Stimulated activated CD4-positive, alpha-beta T cell treated with anti-CD3 and anti-CD28 coated beads, Interleukin-4, amount 100 ng/mL, for 24 hours (primary cell): Measurements from ENCODE around the gene DBT.

Experiments
- DNase-seq: peaks from one replicate; pipeline ENCODE4 v3.0.0-alpha.2; 2020

The DBT gene

DNA sequence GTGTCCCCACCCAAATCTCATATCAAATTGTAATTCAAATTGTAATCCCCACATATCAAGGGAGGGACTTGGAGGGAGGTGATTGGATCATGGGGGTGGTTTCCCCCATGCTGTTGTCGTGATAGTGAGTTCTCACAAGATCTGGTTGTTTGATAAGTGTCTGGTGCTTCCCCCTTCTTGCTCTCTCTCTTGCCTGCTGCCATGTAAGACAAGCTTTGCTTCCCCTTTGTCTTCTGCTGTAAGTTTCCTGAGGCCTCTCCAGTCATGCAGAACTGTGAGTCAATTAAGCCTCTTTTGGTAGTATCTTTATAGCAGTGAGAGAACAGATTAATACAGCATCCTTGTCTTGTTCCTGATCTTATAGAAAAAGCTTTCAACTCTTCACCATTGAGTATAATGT is 65.1 kb downstream of the DBT start:
- no peak for DNase-seq

DNA sequence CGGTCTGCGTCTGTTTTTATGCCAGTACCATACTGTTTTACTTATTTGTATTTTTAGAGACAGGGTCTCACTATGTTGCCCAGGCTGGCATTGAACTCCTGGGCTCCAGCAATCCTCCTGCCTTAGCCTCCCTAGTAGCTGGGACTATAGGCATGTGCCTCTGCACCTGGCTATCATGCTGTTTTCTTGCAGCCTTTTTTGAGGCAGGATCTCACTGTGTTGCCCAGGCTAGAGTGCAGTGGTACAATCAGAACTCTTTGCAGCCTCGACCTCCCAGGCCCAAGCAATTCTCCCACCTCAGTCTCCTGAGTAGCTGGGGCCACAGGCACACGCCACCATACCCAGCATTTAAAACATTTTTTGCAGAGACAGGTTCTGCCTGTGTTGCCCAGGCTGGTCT is 66.3 kb downstream of the DBT start:
- DNase-seq: no peak

DNA sequence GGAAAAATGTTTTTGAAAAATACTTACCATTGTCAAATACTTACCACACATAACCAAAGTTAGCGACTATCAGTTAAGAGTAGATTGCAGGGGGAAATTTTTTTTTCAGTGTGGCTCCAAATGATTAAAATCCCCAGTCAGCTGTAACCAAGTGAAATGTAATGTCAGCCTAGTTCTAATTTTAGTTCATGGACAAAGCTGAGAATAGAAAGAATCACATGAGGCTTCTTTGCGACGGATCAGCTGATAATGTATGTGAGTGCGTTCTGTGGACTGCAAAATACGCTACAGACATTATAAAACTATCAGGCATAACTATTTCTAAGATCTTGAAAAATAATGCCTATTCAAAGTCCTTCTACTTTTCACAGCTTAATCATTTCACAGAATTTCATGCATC is 71.5 kb downstream of the DBT start, which contains the start of gene LRRC39:
Gene LRRC39, minus strand, starts transcription at position 166 of the 400 bp plus-strand sequence. CDS start 9,740 bp downstream, outside the sequence.
- no peak for DNase-seq

DNA sequence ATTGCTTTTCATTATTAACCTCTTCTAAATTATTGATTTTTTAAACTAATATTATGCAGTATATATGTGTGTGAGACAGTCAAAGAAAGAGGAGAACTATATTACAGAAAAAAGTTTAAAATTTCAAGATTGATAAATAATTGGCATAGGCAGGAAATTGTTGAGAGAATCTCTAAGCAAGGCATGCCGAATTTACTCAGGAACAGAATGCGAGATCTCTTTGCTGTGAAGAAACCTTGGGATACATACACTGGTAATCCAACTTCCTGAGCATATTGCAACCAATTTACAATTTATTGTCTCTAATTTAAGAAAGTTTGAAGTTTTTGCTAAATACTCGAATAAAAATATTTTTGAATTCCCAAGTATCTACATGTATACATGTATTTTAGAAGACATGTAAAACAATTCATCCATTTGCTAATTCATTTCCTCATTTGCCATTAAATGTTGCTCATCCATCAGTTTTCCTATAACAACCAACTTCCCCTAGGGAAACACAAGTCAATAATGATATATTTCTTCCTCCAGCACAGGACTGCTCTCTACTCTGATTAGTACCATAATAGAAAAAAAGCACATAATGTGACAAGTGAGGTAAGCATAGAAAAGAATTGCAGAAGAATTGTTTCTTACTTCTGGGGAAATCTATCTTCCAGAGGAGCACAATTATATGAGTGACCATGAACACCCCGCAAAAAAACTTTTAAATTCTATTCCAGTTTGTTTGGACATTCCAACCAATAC is 72.2 kb downstream of the DBT start:
- no peak for DNase-seq

DNA sequence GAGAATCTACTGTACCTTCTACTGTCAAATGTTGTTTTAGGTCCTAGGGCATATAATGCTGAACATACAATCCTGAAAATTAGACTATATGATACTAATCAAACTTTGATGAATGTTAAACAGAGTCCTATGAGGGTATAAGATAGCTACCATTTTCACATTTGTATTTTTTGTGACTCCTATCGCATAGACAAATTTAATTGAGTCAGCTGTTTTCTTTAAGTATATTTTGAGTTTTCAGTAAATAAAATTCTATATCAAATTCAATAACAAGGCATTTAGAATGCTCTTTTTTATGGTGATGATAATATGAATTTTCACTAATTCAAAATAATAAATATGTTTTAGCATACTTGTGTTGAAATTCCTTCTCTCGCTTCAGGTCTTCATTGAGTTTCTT is 81.6 kb downstream of the DBT start:
- DNase-seq: no peak

DNA sequence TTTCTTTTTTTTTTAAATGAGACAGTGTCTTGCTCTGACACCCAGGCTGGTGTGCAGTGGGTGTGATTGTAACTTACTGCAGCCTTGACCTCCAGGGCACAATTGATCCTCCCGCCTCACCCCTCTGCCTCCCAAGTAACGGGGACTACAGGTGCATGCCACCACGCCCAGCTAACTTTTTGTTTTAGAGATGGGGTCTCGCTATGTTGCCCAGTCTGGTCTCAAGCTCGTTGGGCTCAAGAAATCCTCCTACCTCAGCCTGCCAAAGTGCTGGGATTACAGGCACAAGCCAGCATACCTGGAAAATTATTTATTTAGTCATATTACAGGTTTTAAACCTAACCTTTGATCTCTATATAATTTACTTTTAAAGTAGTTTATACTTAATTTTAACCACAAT is 84.9 kb downstream of the DBT start:
- no peak for DNase-seq

DNA sequence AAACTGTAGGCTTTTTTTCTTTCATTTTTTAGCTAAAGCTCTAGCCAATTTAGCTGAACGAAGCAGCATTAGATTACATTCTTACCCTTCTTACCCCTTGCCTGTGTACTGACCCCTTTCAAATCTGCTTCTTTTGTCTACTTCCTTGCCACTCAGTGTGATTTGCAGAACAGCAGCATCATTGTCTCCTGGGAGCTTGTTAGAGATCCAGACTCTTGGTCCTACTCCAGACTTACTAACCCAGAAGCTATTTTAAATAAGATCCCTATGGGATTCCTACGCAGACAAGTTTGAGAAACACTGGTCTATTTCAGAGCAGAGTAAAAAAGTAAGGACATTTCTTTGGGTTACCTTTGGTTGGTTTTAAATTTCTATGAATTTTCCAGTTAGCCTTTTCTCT is 85.4 kb downstream of the DBT start:
- DNase-seq: no peak

DNA sequence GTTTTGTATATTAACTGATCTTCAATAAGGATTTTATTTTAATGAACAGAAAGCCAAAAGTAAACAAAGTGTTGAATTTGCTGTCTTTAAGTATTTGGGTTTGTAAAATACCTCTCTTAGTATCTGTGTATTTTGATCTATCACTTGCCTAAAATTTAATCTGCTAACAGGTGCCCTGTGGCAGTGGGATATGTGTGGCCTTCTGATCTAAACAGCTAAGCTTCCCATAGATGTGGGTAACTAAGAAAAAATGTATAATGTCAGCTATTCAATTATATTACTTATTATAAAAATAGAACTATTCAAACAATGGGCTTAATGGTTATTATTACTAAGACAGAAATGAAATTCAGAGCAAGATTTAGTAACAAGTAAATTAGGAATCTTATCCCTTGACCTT is 86.8 kb downstream of the DBT start:
- DNase-seq: no peak

DNA sequence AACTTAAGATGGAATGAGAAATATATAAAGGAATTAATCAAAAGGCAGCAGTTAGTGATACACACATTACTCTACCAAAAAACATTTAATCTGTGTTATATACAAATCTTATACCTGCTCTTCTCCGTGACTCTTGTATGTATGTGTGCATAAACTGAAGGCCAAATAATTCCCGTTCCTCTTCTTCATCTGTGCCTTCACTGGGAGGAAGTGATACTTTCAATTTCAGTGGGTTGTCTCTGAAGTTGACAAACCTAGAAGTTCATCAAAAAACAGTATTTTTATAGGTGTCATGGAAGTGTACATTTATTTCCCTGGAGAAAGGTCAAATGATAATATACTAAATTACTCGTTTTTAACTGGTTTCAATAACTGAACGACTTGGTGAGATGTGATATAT is 97.4 kb downstream of the DBT start:
- DNase-seq: no peak

DNA sequence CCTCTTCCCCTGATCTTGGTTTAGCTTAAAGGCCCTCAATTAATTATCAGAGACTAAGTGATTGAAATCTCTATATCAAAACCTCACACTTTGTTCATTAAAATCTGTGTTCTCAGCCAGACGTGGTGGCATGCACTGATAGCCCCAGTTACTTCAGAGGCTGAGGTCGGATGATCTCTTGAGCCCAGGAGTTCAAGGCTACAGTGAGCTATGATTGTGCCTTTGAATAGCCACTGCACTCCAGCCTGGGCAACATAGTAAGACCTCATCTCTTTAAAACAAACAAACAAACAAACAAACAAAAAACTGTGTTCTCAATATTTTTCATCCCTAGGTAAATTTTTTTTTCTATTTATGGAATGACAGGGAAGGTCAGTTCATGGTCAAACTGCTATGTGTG is 98.0 kb downstream of the DBT start:
- no peak for DNase-seq

DNA sequence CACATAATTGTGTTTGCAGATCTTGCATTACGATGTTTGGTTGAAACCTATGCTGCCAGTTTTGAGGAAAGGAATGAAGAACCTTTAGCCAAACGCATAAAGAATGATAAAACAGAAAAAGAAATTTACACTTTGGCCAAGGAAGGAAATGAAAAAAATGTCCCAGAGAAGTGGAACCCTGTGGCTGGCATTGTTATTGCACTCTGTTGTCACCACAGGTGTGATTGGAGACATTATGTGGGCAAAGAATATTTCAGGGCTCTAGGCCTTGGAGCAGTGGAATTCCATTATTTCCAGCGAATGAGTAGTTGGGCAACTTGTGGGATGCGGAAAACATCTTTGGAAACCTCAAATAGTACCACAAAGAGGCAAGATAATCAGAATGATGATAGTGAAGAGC is 101.8 kb downstream of the DBT start:
- DNase-seq: no peak

DNA sequence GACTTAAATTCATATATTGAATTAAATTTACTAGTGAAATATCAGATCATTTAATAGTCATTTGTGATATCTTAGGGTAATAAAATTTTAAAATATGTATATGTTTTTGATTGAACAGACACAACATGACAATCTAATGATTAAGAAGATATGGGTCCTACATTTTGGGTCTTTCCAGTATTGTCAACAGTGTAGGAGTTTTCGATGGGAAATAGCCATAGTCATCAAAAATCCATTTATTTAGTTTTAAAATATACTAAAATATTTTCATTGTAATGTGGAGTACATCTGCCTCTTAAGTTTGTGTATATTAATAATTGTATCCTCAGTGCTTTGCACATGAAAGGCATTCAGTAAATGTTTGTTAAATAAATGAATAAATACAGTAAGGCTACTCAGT is 102.7 kb downstream of the DBT start:
- DNase-seq: no peak

DNA sequence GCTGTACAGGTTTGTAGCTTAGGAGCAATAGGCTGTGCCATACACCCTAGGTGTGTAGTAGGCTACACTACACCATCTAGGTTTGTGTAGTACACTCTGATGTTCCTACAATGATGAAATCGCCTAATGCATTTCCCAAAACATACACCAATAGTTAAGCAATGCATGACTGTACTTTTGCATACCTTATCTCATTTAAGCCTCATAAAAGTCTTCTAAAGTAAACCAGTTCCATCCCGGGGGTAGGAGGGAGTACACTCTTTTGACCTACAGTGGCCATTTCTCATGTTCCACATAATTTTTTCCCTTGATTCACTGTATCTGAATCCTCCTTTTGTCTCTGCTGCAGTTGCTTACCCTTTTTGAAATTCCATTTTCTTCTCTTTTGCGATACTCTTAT is 104.5 kb downstream of the DBT start:
- DNase-seq: no peak

DNA sequence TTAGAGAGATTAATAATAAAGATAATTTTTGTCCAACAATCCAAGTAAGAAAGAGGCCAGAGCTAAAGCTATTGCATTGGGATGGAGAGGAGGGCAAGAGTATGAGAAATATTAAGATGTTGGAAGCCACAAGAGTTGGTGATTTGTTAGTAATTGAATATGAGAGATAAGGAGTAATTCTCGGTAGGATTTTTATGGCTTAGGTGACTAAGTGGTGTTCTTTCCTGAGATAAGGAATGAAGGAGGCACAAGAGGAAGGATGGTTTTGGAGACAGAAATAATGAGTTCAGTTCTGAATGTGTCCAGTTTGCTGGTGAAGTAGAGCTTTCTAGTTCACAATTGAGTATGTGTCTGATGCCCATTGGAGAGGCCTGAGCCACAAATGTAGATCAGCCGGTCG is 107.3 kb downstream of the DBT start:
- DNase-seq: no peak

DNA sequence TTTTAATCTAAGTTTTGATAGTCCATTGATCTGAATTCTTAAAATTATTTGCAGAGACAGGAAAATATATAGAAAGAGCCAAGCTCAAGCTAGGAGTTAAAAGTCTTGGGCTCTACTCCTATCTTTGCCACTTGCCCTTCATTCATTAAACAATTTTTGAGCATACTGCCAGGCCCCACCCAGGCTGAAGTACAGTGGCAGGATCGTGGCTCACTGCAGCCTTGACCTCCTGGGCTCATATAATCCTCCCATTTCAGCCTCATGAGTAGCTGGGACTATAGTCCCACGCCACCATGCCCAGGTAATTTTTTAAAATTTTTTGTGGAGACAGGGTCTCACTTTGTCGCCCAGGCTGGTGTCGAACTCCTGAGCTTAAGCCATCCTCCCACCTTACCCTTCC is 108.4 kb downstream of the DBT start:
- no peak for DNase-seq

DNA sequence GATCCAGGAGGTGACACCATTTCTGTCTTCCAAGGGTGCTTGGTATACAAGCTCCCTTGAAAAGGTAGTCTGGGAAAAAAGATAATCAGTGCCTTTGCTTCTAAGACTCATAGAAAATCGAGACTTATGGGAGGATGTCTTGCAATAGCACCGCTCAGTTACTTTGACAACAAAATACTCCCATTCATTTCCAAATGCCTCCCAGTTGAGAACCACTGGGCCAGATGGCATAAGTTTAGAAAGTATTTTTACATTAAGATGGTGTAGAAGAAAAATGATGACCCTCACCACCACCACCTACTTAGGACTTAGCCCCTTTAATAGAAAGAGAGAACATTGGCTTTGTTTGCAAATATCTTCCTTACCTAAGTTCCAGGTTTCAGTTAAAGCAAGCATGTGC is 112.0 kb downstream of the DBT start:
- DNase-seq: no peak
